Stomach (tissue), 9 donors: ENCODE results near the gene PPIF. TPM values are rescaled to one million over a fixed set of nuclear protein-coding genes. Genes with fewer than 3 reads are reported as not detected.

Source experiments
- DNase-seq, 2 donors: peaks; one replicate each; pipeline versions ENCODE4 v3.0.0 to v3.0.0-alpha.2; 2013 to 2019
- H3K27ac ChIP-seq, 5 donors: fragments of 200-600 bp in 4 of 5; sonication (generic) in 4 of 5; one replicate each; pipeline ENCODE4 v1.5.1; 2013 to 2019; ENCODE audit warnings: mild to moderate bottlenecking in 1 of 5, moderate library complexity in 1 of 5
- H3K27me3 ChIP-seq, 3 donors: fragments of 200-600 bp; sonication (generic); one replicate each; pipeline ENCODE4 v1.5.1; 2017 to 2019; ENCODE audit warnings: mixed run types in 1 of 3
- H3K36me3 ChIP-seq, 4 donors: fragments of 200-600 bp; sonication (generic); 1 replicate in 3 of 4; 2 replicates in 1 of 4; pipeline ENCODE4 v1.5.1; 2016 to 2019
- H3K4me1 ChIP-seq, 4 donors: fragments of 200-600 bp; sonication (generic); one replicate each; pipeline ENCODE4 v1.5.1; 2016 to 2019
- H3K4me3 ChIP-seq, 4 donors: fragments of 200-600 bp; sonication (generic) in 3 of 4; one replicate each; pipeline ENCODE4 v1.5.1; 2016 to 2019; ENCODE audit warnings: mild to moderate bottlenecking in 1 of 4
- H3K9me3 ChIP-seq, 4 donors: fragments of 200-600 bp; sonication (generic); one replicate each; pipeline ENCODE4 v1.5.1; 2016 to 2019
- CTCF ChIP-seq, 7 experiments: fragments of 450-650 bp in 4 of 7; fragments of 200-600 bp in 3 of 7; sonication (generic) in 3 of 7; IDR thresholded peaks; one replicate each; pipeline ENCODE4 v1.5.1; 2016 to 2019; ENCODE audit warnings: antibody characterized with exemption in 7 of 7, control low read depth in 2 of 7, mild to moderate bottlenecking in 1 of 7
- EP300 ChIP-seq: sonication (generic); formaldehyde crosslinking; IDR thresholded peaks from one replicate; pipeline ENCODE4 v1.6.1; 2017; ENCODE audit warnings: antibody characterized with exemption
- POLR2A ChIP-seq, 4 donors: fragments of 450-650 bp; IDR thresholded peaks; one replicate each; pipeline ENCODE4 v1.6.1; 2016; ENCODE audit warnings: antibody characterized with exemption in 4 of 4, control low read depth in 2 of 4, mild to moderate bottlenecking in 1 of 4, moderate library complexity in 1 of 4
- POLR2AphosphoS5 ChIP-seq, 3 donors: sonication (generic); formaldehyde crosslinking; IDR thresholded peaks; one replicate each; pipeline ENCODE4 v1.6.1; 2016; ENCODE audit warnings: antibody characterized with exemption in 3 of 3
- WGBS, 5 donors: extraction: QIAGEN DNeasy Blood & Tissue Kit in 3 of 5; methylation state at CpG; one replicate each; pipeline versions ENCODE4 v1.1.5 to v1.1.7; 2013 to 2018; 5-methylcytosine and 5-hydroxymethylcytosine counted together
- intact Hi-C: fragments of 100-400 bp; cut with DNase I; formaldehyde crosslinking; loops from one replicate; pipeline ENCODE4 v1.15.1; 2023; ENCODE audit warnings: low total_unique reads
- polyA plus RNA-seq, 3 donors: library from polyadenylated mRNA; stranded (reverse); fragments of 200-250 nt; gene quantifications; one replicate each; pipeline ENCODE4 v1.2.3, GENCODE V29; 2013
- total RNA-seq, 5 donors: library from RNA; depleted of rRNA; stranded (reverse); fragments of >200 nt; gene quantifications; one replicate each; pipeline versions ENCODE4 v1.1.0 to v1.2.3, GENCODE V29; 2014 to 2016
- donor health status: healthy with polysubstance abuse.
- donor health status: Bipolar disorder and iron deficiency.
- donor health status: healthy.

Gene PPIF
- total and polyA plus RNA-seq, 8 donors, result 6.4 to 177 (median 50.8) TPM

GRCh38 chr10:79397575-79398303 is 50.5 kb downstream of the PPIF start:
- intact Hi-C loops, result no loop called here
- peak in 1 of 2 donors; percentile 68 for DNase-seq
- Histone ChIP-seq H3K27me3 (no peaks in the 10 kb centered on the region), H3K27ac (no peak overlapping the region), H3K4me3 (no peak overlapping the region), H3K36me3 (peaks cover 0 to 24% (median 21%) of the 10 kb centered on the region in 4 donors), H3K4me1 (peaks cover 0 to 5% (median 2%) of the 10 kb centered on the region in 4 donors), H3K9me3 (no peaks in the 10 kb centered on the region)
- TF ChIP-seq POLR2AphosphoS5 (IDR thresholded peaks at IDR 0.05) (no peak), POLR2A (IDR thresholded peaks at IDR 0.05) (no peak), EP300 (no peak), CTCF (IDR thresholded peaks at IDR 0.05) (no peak)
- 57 to 77% (median 65%) methylated on average over 17 of the region's 17 CpGs for WGBS, 5 donors

DNA sequence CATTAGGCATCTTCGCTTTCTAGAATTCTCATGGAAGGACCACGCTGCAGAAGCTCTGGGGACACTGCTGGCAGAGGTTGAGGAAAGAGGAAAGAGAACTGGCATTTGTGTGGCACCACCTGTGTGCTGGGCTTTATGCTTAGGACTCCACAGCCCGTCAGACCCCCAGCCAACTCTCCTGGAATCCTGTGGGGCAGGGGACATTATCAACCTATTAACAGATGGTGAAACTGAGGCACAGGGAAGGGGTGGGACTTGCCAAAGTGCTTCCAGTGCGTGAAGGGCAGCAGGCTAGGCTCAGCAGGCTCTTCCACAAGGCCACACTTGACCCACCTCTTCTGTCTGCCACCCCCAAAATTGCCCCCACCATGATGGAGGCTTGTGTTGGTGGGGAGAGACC is 51.4 kb downstream of the PPIF start:
- no peak for DNase-seq
- Histone ChIP-seq H3K4me3 (no peak overlapping the region), H3K4me1 (peaks cover 0 to 5% (median 2%) of the 10 kb centered on the region in 4 donors), H3K36me3 (peaks cover 0 to 15% (median 13%) of the 10 kb centered on the region in 4 donors), H3K9me3 (no peaks in the 10 kb centered on the region), H3K27ac (peak overlapping the region in 1 of 5 donors; percentile 83), H3K27me3 (no peaks in the 10 kb centered on the region)
- 80 to 91% (median 87%) methylated on average over 4 of the region's 4 CpGs for WGBS, 5 donors
- TF ChIP-seq POLR2A (IDR thresholded peaks at IDR 0.05) (no peak), CTCF (IDR thresholded peaks at IDR 0.05) (no peak), POLR2AphosphoS5 (IDR thresholded peaks at IDR 0.05) (no peak), EP300 (no peak)
- intact Hi-C loops, result no loop called here

- intact Hi-C loops, result no loop called here
Observed at GRCh38 chr10:79399223-79399831, 52.1 kb downstream of the PPIF start.

More at GRCh38 chr10:79399223-79399831, 52.1 kb downstream of the PPIF start:
- Histone ChIP-seq H3K9me3 (no peaks in the 10 kb centered on the region), H3K27me3 (no peaks in the 10 kb centered on the region), H3K36me3 (peaks cover 0 to 8% (median 6%) of the 10 kb centered on the region in 4 donors), H3K4me3 (peak overlapping the region in 1 of 4 donors; percentile 0), H3K27ac (peak overlapping the region in 1 of 5 donors; percentile 83), H3K4me1 (peaks cover 0 to 5% (median 2%) of the 10 kb centered on the region in 4 donors)
- DNase-seq, result peak; percentile 81 to 94
- TF ChIP-seq EP300 (peak; percentile 81), POLR2AphosphoS5 (IDR thresholded peaks at IDR 0.05) (peak; percentile 19 to 74 (median 68)), POLR2A (IDR thresholded peaks at IDR 0.05) (no peak), CTCF (IDR thresholded peaks at IDR 0.05) (no peak)
- WGBS, 5 donors, result 8 to 22% (median 11%) methylated on average over 14 to 15 of the region's 15 CpGs
